ENCODE results near the gene HPS1.

HPS1 gene

DNA sequence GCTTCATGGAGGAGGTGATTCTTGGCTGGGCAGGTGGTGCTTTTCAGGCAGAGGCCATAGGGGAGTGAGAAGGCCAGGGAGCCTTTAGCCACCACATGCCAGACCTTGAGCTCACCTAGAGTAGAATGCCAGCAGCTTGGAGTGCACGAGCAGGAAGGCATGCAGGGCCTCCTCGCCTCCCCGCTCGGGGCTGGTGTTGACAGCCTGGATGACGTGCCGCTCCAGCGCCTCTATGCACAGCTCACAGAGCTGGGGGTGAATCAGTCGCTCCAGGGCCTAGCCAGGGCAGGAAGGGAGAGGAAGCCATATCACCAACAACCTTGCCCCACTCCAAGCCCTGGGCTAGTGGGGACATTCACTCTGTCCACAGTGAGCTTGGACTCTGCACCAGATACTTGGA is 15.7 kb downstream of the HPS1 start:
- DNase-seq, result no peak

DNA sequence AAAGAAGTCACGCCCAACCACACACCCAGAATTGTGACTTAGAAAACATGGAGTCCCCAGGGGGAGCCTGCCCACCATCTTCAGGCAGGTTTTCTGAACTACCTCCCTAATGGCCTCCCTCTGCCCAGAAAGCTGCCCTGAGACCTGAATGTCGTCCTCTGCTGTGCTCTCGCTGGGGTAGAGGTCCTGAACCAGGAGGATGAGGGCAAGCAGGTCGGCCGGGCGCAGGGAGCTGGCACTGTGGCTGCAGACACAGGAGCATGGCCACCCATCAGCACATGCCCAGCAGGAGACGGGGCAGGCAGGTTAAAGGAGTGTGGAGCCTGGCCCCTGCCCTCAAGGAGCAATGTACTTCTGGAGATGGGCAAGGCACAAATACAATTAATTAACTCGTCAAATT is 16.3 kb downstream of the HPS1 start:
- DNase-seq, result no peak

DNA sequence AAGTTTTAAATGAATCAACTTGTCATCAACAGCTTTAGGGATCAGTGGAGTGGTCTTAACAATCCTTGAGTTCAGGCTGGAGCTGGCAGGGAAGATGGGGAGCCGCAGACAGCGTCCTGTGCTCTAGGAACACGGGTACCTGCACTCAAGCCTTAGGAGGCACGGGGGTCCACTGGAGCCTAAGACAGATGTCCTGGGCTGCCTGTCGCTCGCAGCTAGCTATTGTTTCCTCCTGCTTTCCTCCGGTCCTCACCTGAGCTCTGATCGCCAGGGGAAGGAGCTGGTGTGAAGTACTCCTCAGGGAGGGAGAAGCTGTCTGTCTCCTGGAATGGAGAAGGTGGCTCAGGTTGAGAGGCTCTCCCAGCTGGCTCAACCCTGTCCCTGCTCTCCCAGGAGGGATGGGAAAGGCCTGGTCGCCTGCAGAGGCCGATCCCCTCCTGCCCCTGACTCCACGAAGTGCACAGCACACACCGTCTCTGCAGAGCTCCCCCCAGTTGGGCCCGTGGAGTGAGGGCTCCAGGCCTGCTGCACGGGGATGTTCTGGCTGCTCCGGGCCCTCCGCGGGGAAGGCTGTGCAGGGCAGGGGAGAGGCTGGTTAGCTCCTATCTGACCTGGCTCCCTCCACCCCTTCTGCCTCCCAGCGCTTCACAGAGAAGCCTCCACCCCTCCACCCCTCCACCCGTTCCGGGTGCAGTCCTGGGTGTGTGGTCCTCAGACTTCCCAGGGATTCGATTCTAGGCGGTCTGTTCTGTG is 17.2 kb downstream of the HPS1 start:
- no peak for DNase-seq

DNA sequence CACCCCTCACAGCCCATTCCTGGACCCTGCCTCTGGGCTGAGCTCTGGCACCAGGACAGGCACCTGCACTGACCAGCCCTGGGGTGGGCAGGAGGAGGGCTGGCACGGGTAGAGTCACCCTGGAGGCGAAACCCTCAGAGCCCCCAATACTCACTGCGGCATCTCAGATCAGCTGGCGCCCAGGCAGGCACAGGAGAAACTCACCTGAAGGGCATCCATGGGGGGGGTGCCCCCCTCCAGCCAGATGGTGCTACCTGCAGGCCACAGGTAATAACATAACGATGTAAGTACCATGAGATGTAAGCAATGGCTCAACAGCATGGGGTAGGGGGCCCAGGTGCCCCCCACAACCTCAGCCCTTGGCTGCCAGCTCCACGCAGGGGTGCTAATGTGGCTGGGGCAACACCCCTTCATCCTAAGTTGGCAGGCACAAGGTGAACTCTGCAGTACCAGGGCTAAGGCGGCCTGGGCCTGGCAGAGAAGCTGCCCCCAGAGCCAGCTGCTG is 19.7 kb downstream of the HPS1 start:
- DNase-seq, result no peak

DNA sequence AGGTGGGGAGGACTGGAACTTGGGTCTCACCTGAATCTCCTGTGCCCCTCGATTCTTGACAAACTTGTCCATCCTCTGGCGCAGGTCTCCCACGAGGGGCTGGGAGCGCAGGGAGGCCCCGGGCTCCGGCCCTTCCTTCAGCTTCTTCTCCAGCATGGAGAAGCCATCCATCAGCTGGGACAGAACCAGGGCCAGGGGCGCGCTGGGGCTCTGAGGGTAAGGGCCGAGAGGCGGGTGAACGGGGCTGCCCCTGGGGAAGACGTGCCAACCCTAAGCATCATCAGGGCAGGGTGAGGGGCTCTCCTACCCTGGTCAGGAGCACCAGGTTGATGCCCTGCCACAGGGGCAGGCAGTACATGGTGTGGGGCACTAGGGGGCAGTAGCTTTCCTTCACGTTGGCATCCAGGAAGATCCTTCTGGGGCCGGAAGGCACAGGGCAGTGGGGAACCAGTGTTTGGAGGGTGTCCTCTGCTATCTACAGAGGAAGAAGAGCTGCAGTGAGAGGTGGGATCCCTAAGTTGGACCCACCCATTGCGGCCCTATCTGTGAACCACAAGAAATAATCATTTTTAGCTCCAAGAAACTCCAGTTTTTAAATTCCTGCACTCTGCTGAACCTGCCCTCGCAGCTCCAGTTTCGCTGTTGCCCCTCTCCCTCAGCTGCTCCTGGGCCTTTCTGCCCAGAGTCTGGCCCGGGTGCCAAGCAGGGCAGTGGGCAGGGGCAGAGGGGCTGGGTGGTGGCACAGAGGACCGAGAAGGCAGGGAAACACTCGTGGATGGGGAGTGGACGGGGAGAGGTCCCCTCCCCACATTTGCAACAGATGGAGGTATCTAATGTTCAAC is 21.0 kb downstream of the HPS1 start:
- DNase-seq, result peak; percentile 28

DNA sequence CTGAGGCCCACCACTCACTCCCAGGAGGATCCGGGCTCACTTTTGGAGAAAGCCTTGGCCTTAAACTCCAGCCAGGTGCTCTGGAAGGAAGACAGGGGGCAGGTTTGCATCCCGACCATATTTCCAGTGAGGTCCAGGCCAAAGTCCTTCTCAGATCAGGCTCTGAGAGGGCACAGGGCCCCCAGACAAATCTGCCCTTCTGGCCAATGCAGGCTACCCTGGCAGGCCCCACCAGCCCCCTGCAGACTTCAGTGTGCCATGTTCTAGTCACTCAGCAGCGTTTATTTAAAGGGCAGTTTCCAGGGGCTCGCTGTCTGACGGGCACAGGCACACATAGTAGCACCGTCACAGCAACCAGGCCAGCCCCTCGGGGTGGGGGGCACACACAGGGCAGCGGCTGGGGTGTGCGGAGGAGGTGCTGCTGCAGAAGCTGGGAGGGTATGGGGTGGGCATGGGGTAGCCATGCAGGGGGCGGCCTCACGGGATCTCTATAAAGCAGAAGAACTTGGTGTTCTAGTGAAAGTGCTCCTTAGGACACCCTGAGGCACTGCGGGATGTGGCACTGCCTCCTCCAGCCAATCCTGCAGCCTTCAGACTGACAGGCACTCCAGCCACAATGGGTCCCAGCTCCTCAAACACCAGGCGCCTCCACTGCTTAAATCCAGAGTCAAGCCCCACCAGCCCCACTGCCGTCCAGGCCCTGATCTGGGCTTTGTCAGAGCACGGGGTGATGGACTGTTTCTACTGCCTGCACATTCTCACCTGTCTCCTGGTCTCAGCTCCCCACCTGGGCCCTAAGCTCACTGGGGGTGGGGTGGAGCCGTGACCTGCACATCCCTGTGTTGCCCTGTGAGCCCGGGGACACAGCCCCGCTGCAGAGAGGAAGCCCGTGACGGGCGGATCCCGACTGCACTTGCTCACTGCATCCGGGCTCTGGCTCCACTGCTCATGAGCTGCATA is 22.2 kb downstream of the HPS1 start:
- no peak for DNase-seq

DNA sequence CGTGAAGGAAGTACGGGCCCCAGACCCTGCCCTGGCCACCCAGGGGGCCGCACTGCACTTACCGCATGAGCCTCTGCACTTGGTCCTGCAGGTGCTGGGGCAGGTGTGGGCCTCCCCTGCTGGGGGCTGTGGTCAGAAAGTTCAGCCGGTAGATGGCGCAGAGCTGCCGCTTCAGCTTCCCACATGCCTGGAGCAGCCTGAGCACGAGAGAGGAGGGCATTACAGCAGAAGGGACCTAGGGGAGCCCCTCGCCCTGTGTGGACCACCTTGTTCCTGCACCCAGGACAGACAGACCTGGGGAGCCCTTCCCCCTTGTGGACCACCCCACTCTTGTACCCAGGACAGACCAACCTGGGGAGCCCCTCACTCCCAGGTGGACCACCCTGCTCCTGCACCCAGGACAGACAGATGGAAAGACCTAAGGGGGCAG is 23.0 kb downstream of the HPS1 start:
- DNase-seq, result no peak

DNA sequence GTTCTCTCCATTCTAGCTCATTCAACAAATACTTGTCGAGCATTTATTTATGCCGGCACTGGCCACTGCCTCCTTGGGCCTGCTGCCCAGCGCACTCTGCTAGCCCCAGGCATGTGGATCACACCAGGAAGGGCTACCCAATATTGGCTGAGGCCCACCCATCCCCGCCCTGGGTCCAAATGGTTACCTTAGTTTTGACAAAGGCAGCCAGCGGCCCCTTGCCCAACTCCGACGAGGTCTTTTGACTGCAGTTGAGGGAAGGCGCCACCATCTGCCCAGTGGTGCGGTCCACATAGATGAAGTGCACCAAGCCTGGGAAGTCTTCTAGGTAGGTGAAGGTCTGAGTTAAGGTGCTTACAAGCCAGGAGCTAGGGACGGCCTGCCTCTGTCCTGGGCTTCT is 24.6 kb downstream of the HPS1 start:
- no peak for DNase-seq

DNA sequence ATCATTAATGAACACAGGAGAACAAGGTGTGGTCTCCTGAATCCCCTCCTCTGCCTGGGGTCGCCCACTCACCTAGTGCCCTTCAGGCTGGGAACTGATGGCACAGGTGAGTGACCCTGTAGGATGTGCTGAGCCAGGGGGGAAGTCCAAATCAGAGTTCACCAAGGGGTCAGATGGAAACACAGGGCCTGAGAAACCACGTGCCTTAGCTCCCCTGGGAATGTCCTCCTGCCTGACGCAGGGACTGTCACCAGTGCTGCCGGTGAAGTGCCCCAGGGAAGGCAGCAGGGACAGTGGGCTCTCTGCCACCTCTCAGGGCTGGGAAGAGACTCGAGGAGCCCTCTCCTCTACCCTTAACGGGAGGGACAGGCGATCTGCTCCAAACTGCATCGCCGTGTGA is 25.9 kb downstream of the HPS1 start:
- DNase-seq, result no peak

DNA sequence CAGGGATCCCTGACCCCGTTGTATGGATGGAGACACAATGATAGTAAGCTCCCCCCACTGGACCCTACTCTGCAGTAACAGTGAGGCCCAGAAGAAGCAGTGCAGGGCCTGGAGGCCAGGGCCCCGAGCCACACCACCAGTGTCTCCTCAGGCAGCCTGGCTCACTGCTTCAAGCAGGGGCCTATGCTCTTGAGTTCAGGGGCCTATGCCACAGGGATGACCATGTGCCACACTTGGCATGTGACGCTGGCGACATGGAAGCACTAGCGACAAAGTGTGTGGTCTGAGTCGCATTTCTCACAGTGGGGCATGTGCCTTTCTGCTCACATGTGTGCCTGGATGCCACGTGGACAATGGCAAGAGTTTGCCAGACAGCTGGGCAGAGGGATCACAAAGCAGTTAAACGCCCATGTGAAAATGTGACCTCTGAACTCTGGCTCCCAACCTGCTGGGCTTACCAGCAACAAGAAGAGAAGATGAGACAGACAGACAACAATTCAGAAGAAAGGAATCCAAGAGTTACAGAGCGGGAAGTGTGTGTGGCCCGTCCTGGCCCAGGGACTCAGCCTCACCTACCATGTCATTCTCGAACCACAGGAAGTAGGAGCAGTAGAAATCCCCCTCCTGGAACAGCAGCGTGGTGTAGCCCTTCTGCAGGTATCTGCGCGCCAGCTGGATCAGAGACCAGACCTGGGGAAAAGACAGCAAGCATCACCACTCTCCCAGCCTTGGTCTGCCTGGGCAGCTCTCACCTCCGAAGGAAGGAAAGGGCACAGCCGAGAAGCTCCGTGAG is 27.1 kb downstream of the HPS1 start:
- DNase-seq, result no peak

DNA sequence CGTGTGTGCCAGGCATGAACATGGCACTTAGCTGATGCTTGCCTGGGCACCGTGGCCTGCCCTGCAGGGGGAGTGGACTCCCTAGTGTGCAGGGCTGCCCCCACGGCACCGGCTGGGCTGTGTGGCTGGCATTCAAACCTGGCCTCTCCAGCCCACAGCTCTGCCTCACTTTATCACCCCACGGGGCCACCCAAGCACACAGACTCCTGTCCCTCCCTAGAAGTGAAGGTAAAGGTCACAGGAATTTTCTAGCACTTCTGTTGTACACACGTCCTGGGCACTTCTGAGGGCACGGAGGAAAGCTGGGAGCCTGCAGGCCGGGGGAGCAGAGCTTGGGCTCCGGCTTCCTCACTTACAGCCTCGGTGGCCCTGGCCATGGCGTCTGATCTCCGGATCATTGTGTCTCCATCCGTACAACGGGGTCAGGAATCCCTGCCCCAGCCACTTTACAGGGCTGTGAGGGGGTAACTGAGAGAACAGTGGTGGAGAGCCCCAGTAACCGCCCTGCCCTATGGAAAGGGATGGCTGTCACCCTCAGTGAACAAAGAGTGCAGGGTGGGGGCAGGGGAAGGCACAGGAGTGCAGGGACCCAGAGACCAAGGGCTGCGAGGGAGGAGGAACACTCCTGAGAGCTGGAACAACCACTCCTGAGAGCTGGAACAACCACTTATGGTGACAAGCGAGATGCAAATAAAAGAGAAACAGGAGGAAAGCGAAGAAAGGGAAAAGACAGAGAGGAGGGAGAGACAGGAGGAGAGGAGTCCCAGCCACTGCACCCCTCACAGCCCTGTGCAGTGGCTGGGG is 27.9 kb downstream of the HPS1 start:
- DNase-seq, result no peak

DNA sequence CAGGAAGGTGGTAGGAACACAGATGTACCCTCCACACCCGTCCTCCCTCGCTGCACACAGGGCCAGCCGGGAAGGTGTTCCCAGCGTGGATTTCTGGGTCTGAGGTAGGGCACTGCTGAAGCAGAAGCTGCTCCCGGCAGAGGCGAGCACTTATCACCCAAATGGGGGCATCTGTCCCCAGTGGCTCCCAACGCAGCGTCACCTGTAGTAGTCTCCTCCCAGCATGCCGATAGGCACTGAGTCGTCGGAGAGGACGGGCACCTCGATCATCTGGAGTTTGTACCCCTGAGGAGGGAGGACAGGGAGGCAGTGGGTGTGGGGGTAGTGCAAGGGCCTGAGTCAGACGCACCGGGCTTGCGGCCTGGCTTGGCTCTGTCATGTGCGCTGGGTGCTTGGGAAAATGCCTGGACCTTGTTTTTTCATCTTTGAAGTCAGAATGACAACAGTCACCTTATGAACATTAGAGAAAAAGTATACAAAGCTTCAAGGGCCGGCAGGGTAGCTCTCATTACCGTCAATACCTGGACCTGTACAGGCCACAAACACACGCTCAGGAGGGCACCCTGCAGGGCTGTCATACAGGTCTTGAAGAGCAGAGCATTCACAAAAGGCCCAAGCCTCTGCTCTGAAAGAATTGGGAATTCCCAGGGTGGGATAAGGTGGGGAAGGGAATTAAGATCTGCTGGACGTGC is 28.6 kb downstream of the HPS1 start:
- DNase-seq, result no peak

DNA sequence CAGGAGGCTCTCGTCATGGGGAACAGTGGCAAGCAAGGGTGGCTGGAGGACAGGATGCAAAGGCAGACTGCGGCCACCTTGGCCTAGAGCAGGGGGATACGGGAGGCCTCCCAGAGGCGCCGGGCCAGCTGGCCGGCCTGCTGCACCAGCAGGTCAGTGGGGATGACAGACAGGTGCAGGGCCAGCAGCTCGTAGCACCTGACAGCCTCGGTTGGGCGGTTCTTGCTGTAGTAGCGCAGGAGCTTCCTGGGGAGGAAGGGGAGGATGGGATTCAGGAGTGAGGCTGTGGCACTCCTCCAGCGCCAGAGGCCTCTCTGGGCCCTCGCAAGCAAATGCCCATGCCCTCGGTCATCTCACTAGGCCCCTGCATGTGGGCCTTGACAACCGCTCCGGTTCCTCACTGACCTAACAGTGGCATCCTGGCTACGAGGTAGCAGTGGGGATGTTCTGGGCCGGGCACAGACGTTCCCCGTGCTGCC is 29.2 kb downstream of the HPS1 start:
- DNase-seq, result no peak

DNA sequence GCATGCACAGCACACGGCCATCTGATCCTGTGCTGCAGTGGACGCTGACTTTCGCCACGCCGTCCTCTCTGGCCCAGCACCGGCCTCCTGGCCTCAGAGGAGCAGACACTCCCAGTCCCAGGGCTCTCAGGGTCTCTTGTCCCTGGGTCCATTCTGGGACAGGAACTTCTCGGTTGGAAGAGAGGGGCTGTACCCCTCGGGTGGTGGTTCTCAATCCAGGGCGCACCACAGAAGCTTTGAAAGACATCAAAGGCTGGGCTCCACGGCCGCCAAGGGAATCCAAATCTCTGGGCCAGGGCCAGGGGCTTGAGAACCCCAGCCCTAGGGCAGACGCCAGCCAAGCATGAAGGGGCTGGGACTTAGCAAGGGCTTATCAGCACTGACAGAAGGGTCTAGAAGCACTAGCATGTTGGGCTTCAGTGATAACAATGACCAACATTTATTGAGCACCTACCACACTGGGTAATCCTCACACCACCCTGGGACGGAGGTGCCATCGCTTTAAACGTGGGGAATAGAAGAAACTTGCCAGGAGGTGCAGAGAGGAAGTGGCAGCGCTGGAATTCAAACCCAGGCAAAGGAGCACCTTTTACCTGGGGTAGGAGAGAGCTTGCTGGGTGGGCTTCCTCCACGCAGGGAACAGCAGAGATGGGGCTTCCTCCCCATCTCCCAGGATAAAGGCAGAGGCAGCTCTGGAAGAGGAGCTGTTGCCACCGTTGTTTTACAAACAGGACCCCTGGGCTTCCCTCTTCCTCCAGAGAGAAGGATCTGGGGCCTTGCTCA is 29.9 kb downstream of the HPS1 start:
- DNase-seq, result no peak

DNA sequence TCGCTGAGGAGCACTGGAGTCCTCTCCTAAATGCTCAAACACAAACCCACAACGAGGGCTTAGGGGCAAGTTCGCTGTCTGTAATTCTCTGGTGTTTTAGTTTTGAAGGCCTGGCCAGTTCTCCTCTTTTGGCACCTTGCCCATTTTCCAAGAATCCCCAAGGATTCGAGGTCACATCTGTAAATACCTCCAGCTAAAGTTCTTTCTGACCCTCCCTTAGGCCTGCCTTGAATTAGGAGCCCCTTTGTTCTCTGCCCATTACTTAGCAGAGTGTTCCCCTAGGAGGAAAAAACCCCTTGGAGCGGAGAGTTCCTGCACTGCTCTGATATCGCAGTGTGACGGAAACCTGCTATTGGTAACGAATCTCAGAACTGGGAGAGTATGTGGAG is 31.0 kb downstream of the HPS1 start:
- DNase-seq, result no peak

DNA sequence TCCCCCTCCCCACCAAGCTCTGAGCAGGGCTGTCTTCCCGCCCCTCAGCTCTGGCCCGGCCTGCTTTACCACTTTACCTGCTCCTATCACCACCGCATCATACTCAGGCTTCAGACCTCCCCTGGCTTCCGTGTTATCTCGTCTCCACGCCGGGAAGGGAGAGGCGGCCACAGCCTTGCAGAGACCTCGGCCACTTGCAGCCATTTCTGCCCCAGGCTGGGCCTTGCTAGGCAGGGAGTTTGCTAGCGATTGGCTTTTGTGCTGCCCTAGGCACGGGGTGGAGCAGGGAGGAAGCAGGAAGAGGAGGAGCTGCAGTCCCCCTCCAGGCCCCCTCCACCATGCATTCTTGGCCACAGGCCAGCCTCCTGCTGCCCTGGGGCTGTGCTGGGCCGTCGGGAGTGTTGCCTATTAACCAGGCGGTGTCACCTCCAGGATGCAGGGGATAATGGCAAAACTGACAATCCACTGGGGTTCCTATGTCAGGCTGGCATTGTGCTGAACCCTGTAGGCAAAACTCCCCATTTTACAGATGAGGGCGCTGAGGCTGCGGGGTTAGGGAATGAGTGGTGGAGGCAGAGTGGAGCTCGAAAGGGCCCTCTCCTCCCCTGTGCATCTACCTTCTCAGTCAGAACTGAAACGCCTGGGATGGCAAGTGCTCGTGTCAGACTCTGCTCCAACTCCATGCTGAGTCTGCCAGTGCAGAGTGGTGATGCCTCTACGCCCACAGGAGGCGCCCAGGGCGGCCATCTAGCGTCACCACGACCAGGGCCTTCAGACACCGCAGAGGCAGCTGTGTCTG is 31.6 kb downstream of the HPS1 start, which contains the start of gene PYROXD2:
TSS of gene PYROXD2 (minus strand) at position 251 of the 799 bp plus-strand sequence. CDS start at position 204, 47 bp downstream.
- DNase-seq, result peak; percentile 86

DNA sequence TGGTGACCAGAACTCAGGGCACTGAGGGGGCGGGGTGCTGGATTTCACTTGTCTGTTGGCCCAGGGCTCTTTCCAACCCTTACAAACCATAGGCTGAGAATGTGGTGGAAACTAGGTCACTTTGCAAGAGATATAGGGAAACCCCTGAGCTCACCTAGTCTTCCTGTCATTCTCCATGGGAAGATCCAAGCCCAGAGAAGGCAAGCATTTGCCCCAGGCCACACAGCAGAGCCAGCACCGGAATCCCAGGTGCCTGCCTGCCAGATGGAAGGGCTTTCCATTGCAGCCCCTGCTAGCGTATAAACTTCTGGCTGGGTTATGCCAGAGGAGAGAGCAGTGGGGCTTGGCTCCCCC is 32.2 kb downstream of the HPS1 start:
- DNase-seq, result no peak

DNA sequence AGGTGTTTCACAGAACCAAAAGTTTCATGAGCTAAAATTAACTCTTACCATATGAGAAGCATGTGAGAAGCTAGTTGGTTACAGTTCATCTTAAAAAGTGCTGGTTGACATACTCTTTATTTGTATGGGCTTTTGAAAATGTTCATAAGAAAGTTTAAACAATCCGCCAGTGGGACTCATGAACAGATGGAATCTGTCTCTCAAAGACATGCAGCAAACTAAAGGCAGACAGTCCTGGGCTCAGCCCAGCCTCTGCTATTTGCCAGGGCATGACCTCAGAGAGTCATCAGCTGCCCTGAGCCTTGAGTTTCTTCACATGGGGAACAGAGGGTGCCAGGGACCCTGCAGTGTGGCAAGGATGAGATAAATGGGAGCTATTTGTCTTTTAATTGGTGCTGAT is 35.0 kb downstream of the HPS1 start:
- DNase-seq, result no peak

DNA sequence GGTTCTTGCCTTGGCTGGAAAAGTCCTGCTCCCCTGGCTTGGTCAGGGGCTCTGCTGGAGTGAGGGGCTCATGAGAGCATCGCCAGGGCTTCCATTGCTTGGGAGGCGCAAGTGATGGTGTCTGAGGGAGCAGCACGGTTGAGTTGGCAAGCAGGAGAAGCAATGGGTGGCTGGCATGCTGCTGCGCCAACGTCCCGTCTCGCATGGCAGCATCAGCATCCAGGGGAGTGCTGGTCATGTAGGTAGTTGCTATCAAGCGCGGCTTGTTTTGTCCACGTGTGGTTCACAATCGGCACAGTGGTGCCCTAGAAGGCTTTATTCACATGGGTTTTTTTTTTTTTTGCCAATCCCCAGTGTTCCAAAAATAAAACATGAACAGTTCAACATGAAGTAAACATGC is 35.6 kb downstream of the HPS1 start:
- no peak for DNase-seq
